ENCODE measurements around the gene NLRP1.

DNA sequence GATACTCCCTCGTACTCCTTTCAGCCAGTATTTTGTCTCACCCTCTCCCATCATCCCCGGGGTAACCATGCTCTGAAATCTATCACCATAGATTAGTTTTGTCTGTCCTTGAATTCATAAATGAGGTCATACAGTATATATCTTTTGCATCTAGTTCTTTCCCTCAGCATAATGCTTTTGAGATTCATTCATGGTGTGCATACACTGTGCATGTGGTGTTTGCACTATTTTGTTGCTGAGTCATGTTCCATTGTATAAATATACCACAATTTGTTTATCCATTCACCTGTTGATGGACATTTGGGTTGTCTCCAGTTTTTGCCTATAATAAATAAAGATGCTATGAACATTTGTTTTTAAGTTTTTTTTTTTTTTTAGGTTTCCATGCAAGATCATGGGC is 34.2 kb upstream of the NLRP1 start:
- TF ChIP-seq POLR2AphosphoS5 (IDR thresholded peaks at IDR 0.05; ENCODE audit: low read depth, low read length), result no peak
- no peak for TF ChIP-seq SIN3A (IDR thresholded peaks at IDR 0.05; ENCODE audit: borderline replicate concordance, insufficient read depth, low read length)
- no peak for TF ChIP-seq TAF1 (IDR thresholded peaks at IDR 0.05; ENCODE audit: borderline replicate concordance, insufficient read depth, low read length)
